DMS153 (cell line): Measurements from ENCODE around the gene TGFBR3.
"Not testable (repeated sequence)": the region's sequence is repeated elsewhere in the genome, so short reads cannot be mapped to it uniquely, and the experiment has no call there.

Experiments used
- DNase-seq: peaks from one replicate; lab custom pipeline; 2025; lab: John Stamatoyannopoulos, UW

Gene TGFBR3

GRCh38 chr1:91682882-91683597 is 202.9 kb downstream of the TGFBR3 start:
- DNase-seq = no peak

GRCh38 chr1:91680556-91681155 is 205.3 kb downstream of the TGFBR3 start:
- no peak for DNase-seq

GRCh38 chr1:91679446-91679845 is 206.5 kb downstream of the TGFBR3 start:
- no peak for DNase-seq

- DNase-seq = no peak
Observed at GRCh38 chr1:91676030-91676429, 209.9 kb downstream of the TGFBR3 start.

- no peak for DNase-seq
Observed at GRCh38 chr1:91674107-91674506, 211.8 kb downstream of the TGFBR3 start.

GRCh38 chr1:91673613-91674012 is 212.3 kb downstream of the TGFBR3 start:
- no peak for DNase-seq

- no peak for DNase-seq
Observed at GRCh38 chr1:91672601-91673161, 213.3 kb downstream of the TGFBR3 start.

- no peak for DNase-seq
Observed at GRCh38 chr1:91670781-91671180, 215.2 kb downstream of the TGFBR3 start.

GRCh38 chr1:91669584-91670350 is 216.2 kb downstream of the TGFBR3 start:
- no peak for DNase-seq

GRCh38 chr1:91666651-91667050 is 219.3 kb downstream of the TGFBR3 start:
- not testable (repeated sequence) for DNase-seq

- no peak for DNase-seq
Observed at GRCh38 chr1:91661121-91661520, 224.8 kb downstream of the TGFBR3 start.

GRCh38 chr1:91660708-91661107 is 225.2 kb downstream of the TGFBR3 start:
- no peak for DNase-seq

GRCh38 chr1:91655912-91656449 is 230.0 kb downstream of the TGFBR3 start:
- no peak for DNase-seq

- DNase-seq = no peak
Observed at GRCh38 chr1:91653183-91653582, 232.8 kb downstream of the TGFBR3 start.

GRCh38 chr1:91651661-91652071 is 234.3 kb downstream of the TGFBR3 start:
- no peak for DNase-seq

GRCh38 chr1:91651243-91651642 is 234.7 kb downstream of the TGFBR3 start:
- DNase-seq = no peak

GRCh38 chr1:91650764-91651163 is 235.2 kb downstream of the TGFBR3 start:
- no peak for DNase-seq

- no peak for DNase-seq
Observed at GRCh38 chr1:91647061-91647460, 238.9 kb downstream of the TGFBR3 start.

GRCh38 chr1:91645031-91645430 is 240.9 kb downstream of the TGFBR3 start:
- no peak for DNase-seq

GRCh38 chr1:91643431-91643830 is 242.5 kb downstream of the TGFBR3 start:
- DNase-seq = no peak

- DNase-seq = no peak
Observed at GRCh38 chr1:91640877-91641526, 244.9 kb downstream of the TGFBR3 start.

- DNase-seq = no peak
Observed at GRCh38 chr1:91637539-91637994, 248.4 kb downstream of the TGFBR3 start.
